LNCaP clone FGC (cell line): ENCODE measurements around the gene UPF2.

Experiments used
- DNase-seq: peaks from one replicate; pipeline ENCODE4 v3.0.0-alpha.2; 2011; ENCODE audit warnings: low read depth
- H3K4me3 ChIP-seq: 2 replicates; pipeline ENCODE4 v1.5.1; 2011; ENCODE audit warnings: mild to moderate bottlenecking, low read depth, low read length, control low read depth
- TF ChIP-seq, protein P1 (sequence below): IDR thresholded peaks from 2 replicates; pipeline ENCODE4 v1.5.1; 2012; ENCODE audit warnings: mild to moderate bottlenecking; ENCODE audit not compliant: control insufficient read depth, insufficient read depth; ENCODE audit errors: extremely low read depth

Gene UPF2

DNA sequence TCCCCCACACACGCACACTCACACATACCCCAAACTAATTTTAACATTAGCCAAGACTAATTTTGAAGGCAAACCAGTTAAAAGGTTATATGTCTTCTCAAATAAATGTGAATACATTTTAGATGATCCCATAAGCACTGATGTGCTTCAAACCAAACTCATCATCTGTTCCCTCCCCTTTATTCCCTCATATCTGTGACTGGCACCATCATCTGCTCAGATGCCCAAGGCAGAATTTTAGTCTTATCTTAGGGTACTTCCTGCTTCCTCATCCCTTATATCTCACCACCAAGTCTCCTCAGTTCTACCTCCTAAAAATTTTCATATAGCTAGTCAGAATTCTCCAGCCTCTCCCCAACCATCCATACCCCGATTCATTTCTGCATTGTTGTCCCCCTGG, 80.4 kb downstream of the UPF2 start:
- no peak overlapping the region for H3K4me3 ChIP-seq
- TF ChIP-seq, protein P1, sequence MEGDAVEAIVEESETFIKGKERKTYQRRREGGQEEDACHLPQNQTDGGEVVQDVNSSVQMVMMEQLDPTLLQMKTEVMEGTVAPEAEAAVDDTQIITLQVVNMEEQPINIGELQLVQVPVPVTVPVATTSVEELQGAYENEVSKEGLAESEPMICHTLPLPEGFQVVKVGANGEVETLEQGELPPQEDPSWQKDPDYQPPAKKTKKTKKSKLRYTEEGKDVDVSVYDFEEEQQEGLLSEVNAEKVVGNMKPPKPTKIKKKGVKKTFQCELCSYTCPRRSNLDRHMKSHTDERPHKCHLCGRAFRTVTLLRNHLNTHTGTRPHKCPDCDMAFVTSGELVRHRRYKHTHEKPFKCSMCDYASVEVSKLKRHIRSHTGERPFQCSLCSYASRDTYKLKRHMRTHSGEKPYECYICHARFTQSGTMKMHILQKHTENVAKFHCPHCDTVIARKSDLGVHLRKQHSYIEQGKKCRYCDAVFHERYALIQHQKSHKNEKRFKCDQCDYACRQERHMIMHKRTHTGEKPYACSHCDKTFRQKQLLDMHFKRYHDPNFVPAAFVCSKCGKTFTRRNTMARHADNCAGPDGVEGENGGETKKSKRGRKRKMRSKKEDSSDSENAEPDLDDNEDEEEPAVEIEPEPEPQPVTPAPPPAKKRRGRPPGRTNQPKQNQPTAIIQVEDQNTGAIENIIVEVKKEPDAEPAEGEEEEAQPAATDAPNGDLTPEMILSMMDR, result no peak
- DNase-seq, result no peak

DNA sequence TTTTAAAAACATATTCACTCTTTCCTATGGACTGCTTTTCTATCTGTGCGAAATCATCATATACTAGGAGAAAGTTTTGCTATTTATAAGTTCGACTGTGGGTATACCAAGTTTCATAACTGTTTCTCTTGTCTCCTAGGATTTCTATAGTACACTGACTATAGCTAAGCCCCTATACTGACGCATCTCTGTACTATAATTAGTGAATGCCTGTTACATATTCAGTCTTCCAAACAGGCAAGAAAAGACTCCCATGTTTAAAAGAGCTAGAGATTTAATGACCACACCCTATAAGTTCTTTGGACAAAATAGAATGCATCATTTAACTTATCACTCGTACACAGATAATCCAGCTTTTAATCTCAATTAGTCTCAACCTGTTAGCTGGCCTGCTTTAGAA, 80.8 kb downstream of the UPF2 start:
- TF ChIP-seq, protein P1, result no peak
- H3K4me3 ChIP-seq, result no peak overlapping the region
- DNase-seq, result no peak

DNA sequence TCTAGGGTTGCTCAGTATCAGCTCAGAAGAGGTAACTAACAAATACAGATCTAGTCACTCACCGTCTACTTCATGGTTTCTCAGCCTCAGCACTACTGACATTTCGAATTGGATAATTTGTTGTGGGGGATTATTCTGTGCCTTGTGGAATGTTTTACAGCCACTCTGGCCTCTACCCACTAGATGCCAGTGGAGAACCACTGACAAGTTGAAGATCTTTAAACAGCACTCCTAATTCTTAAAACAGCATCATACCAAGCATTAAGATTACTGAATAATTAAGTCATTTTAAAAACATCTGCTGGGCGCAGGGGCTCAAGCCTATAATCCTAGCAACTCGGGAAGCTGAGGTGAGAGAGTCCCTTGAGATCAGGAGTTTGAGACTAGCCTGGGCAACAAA, 82.6 kb downstream of the UPF2 start:
- DNase-seq, result no peak
- TF ChIP-seq, protein P1, result no peak
- no peak overlapping the region for H3K4me3 ChIP-seq

- no peak overlapping the region for H3K4me3 ChIP-seq
- TF ChIP-seq, protein P1, result no peak
- DNase-seq, result no peak
Measured at GRCh38 chr10:11958956-11959355, 83.7 kb downstream of the UPF2 start.

- no peak for DNase-seq
- H3K4me3 ChIP-seq, result no peak overlapping the region
- TF ChIP-seq, protein P1, result no peak
Measured at GRCh38 chr10:11951695-11952094, 90.9 kb downstream of the UPF2 start.

- no peak for DNase-seq
- no peak overlapping the region for H3K4me3 ChIP-seq
- TF ChIP-seq, protein P1, result no peak
Measured at GRCh38 chr10:11950325-11951018, 92.1 kb downstream of the UPF2 start.

GRCh38 chr10:11949152-11949551, 93.5 kb downstream of the UPF2 start:
- TF ChIP-seq, protein P1, result no peak
- no peak for DNase-seq
- H3K4me3 ChIP-seq, result no peak overlapping the region
